GM12878 (cell line): ENCODE measurements around the gene SKP2. TPM values are rescaled to one million over a fixed set of nuclear protein-coding genes. Genes with fewer than 3 reads are reported as not detected.

Source experiments
- ATAC-seq: fragments of 200-7000 bp; cut with Tn5 transposase; 3 replicates; pipeline ENCODE4 v1.9.1; 2020; ENCODE audit warnings: mild to moderate bottlenecking, moderate library complexity
- BruUV-seq: library from RNA; stranded (reverse); fragments of 400-500 nt; replicated peaks from 2 replicates; lab custom pipeline; 2021; lab: Mats Ljungman, UMichigan
- CTCF ChIA-PET: fragments of 300-600 bp; sonication (Branson Sonifier 250); formaldehyde crosslinking; extraction: SDS; loops from one replicate; lab custom pipeline; 2021; ENCODE audit warnings: inconsistent platforms; lab: Yijun Ruan, JAX
- POLR2A ChIA-PET: fragments of 350-600 bp; formaldehyde crosslinking; extraction: SDS; loops from one replicate; lab custom pipeline; 2021; ENCODE audit warnings: inconsistent platforms; lab: Charles Lee
- RAD21 ChIA-PET: fragments of 300-600 bp; sonication (Branson Sonifier 250); formaldehyde crosslinking; loops from one replicate; lab custom pipeline; 2023; ENCODE audit warnings: antibody characterized with exemption; ENCODE audit not compliant: unreplicated experiment; lab: Charles Lee
- SMC1A ChIA-PET: fragments of 300-600 bp; sonication (Branson Sonifier 250); formaldehyde crosslinking; loops from one replicate; lab custom pipeline; 2023; ENCODE audit not compliant: unreplicated experiment, uncharacterized antibody; lab: Charles Lee
- DNase-seq: peaks from one replicate; pipeline ENCODE4 v3.0.0-alpha.2; 2011; ENCODE audit warnings: low read depth, low spot score
- FAIRE-seq: peaks from 3 replicates; lab custom pipeline; 2011; peaks lifted over from hg19 to GRCh38; lab: Jason Lieb, UNC
- H2AFZ ChIP-seq: 2 replicates; pipeline ENCODE4 v1.6.0; 2011; ENCODE audit warnings: low read depth, low read length, control low read depth; ENCODE audit not compliant: control insufficient read depth
- H3K27ac ChIP-seq: 2 replicates; pipeline ENCODE4 v1.5.1; 2011; ENCODE audit warnings: control low read depth; ENCODE audit not compliant: control insufficient read depth, insufficient read depth
- H3K27me3 ChIP-seq, 2 experiments: replicated peaks in 1 of 2; 2 replicates each; pipeline versions ENCODE4 v1.6.0 to v1.6.1; 2011; ENCODE audit warnings: low read length in 1 of 2; ENCODE audit not compliant: control insufficient read depth in 2 of 2, insufficient read depth in 2 of 2
- H3K36me3 ChIP-seq, 2 experiments: 2 replicates each; pipeline ENCODE4 v1.5.1; 2011; ENCODE audit warnings: low read length in 1 of 2; ENCODE audit not compliant: control insufficient read depth in 2 of 2, insufficient read depth in 2 of 2
- H3K4me1 ChIP-seq: 2 replicates; pipeline ENCODE4 v1.6.1; 2011; ENCODE audit warnings: mild to moderate bottlenecking, low read length, moderate library complexity, mixed read lengths; ENCODE audit not compliant: control insufficient read depth, insufficient read depth
- H3K4me2 ChIP-seq: 2 replicates; pipeline ENCODE4 v1.6.0; 2011; ENCODE audit warnings: control low read depth; ENCODE audit not compliant: control insufficient read depth, insufficient read depth
- H3K4me3 ChIP-seq: fragments of 200-600 bp; sonication (generic); 2 replicates; pipeline ENCODE4 v1.5.1; 2016
- H3K79me2 ChIP-seq: 2 replicates; pipeline ENCODE4 v1.6.0; 2011; ENCODE audit warnings: low read length; ENCODE audit not compliant: control insufficient read depth, insufficient read depth
- H3K9ac ChIP-seq: 2 replicates; pipeline ENCODE4 v1.8.0; 2011; ENCODE audit warnings: low read length, control low read depth, mixed read lengths; ENCODE audit not compliant: control insufficient read depth, insufficient read depth
- H3K9me3 ChIP-seq: replicated peaks from 3 replicates; pipeline ENCODE4 v1.5.1; 2011; ENCODE audit warnings: mild to moderate bottlenecking, low read length; ENCODE audit not compliant: control insufficient read depth, insufficient read depth
- H4K20me1 ChIP-seq: 2 replicates; pipeline ENCODE4 v1.6.0; 2011; ENCODE audit not compliant: control insufficient read depth, insufficient read depth
- NBN ChIP-seq: fragments of 450-650 bp; IDR thresholded peaks from 2 replicates; pipeline ENCODE4 v1.6.1; 2016
- WGBS: methylation state at CpG from one replicate; pipeline ENCODE4 v1.1.6; 2016; ENCODE audit warnings: low lambda C conversion rate; ENCODE audit not compliant: insufficient replicate concordance, insufficient coverage; ENCODE audit errors: missing lambda C conversion rate; 5-methylcytosine and 5-hydroxymethylcytosine counted together
- in situ Hi-C: fragments of 300-500 bp; cut with MboI; formaldehyde crosslinking; loops from 9 replicates; pipeline ENCODE4 v1.14.3; 2018; ENCODE audit warnings: mixed read lengths
- intact Hi-C: fragments of 100-400 bp; cut with micrococcal nuclease; formaldehyde crosslinking; loops from one replicate; pipeline ENCODE4 v1.14.2; 2022; ENCODE audit not compliant: unreplicated experiment
- polyA plus RNA-seq, 11 experiments: library from polyadenylated mRNA; depleted of rRNA in 4 of 11; unstranded in 6 of 11; stranded (reverse) in 5 of 11; fragments of >200 nt; fragmentation: Nextera tagmentation in 4 of 11; fragmentation: Illumina TruSeq in 1 of 11; extraction: Ambion mirVana in 4 of 11; extraction: Trizol in 1 of 11; gene quantifications; 1 replicate in 1 of 11; 2 replicates in 10 of 11; pipeline versions ENCODE4 v1.2.1 to v1.2.3, GENCODE V29; 2011 to 2016; ENCODE audit warnings: inconsistent platforms in 2 of 11, missing spikeins in 2 of 11, low read depth in 1 of 11
- total RNA-seq, 4 experiments: library from RNA; depleted of rRNA in 3 of 4; stranded (reverse); fragments of >200 nt in 3 of 4; fragmentation: Illumina TruSeq in 1 of 4; extraction: Trizol in 1 of 4; gene quantifications; 2 replicates each; pipeline versions ENCODE4 v1.2.1 to v1.2.3, GENCODE V29; 2013 to 2021
- TF ChIP-seq, protein P1 (sequence below): fragments of 450-650 bp; IDR thresholded peaks from 2 replicates; pipeline ENCODE4 v1.6.1; 2016; ENCODE audit warnings: mild to moderate bottlenecking, moderate library complexity, borderline replicate concordance
- TF ChIP-seq, protein P2 (sequence below): fragments of 450-650 bp; formaldehyde crosslinking; IDR thresholded peaks from 2 replicates; pipeline ENCODE4 v1.4.0; 2020; ENCODE audit warnings: mild to moderate bottlenecking, moderate library complexity

The SKP2 gene
- total and polyA plus RNA-seq, 10 of the 15 experiments (the other 5 are each of a cell fraction or from before 2014, with no cell fraction given), result 13.9 to 50.8 (median 36.9) TPM

DNA sequence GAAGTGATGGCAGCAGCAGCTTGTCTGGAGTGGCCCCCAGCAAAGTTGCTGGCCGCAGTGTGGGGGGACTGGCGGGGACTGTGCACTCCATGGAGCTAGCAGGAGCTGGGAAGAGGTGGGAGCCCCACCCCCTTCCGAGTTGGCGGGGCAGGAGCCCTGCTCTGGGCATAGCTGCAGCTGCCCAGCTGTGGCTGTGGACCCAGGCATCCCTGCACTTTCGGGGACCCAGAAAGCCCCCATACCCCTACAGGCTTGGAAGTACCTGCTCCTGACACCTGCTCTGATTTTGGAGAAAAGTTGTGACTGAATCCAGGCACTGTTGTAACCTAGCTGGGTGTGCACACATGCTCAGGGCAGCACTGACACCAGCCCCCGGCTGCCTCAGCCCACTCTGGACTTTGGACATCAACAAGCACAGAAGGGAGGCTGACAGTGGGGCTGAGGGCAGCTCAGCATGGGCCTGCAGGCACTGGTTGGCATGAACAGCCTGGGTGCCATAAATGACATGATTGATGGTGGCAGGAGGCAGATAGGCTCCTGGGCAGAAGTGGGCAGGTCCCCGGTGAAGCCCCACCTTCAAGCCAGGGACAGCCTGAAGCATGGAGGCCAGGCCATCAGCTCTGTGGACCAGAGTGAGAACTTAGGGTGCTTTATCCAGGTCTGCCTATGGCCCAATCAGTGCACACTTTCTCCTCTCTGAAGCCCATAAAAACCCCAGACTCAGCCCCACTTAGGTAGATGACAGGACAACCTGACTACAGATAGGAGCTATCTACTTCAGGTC lies 12.8 kb upstream of the SKP2 start:
- 96% methylated on average over 7 of the region's 7 CpGs for WGBS
- H2AFZ ChIP-seq, result no peak overlapping the region
- H3K4me3 ChIP-seq, result no peak overlapping the region
- H3K4me2 ChIP-seq, result no peak overlapping the region
- H3K36me3 ChIP-seq, result peaks cover 6 to 14% of the 10 kb centered on the region in 2 experiments; a peak in 3 of 4 replicates
- no peaks in the 10 kb centered on the region for H3K4me1 ChIP-seq
- RAD21 ChIA-PET, result no interaction called here
- no peaks in the 10 kb centered on the region for H3K27me3 ChIP-seq
- no TSS peak for BruUV-seq
- H3K9ac ChIP-seq, result no peak overlapping the region
- in situ Hi-C loops (no loop called here), intact Hi-C loops (no loop called here)
- no peak overlapping the region for H3K27ac ChIP-seq
- SMC1A ChIA-PET, result interaction anchor here (1.2 kb wide), 2 partner anchors 12 kb away, joined by 3 read pairs; partner anchors contain the start of gene LMBRD2
- no peaks in the 10 kb centered on the region for H4K20me1 ChIP-seq
- DNase-seq, result no peak
- CTCF ChIA-PET, result interaction anchor here (0.5 kb wide), 1 partner anchor 1021 kb away, joined by 4 read pairs; no protein-coding TSS in a partner anchor
- no peak for ATAC-seq
- H3K79me2 ChIP-seq, result no peaks in the 10 kb centered on the region
- H3K9me3 ChIP-seq, result peaks cover 12% of the 10 kb centered on the region; the same call in 1 of the 3 replicates
- POLR2A ChIA-PET, result no interaction called here
- TF ChIP-seq NBN, result no peak
- TF ChIP-seq, protein P1, sequence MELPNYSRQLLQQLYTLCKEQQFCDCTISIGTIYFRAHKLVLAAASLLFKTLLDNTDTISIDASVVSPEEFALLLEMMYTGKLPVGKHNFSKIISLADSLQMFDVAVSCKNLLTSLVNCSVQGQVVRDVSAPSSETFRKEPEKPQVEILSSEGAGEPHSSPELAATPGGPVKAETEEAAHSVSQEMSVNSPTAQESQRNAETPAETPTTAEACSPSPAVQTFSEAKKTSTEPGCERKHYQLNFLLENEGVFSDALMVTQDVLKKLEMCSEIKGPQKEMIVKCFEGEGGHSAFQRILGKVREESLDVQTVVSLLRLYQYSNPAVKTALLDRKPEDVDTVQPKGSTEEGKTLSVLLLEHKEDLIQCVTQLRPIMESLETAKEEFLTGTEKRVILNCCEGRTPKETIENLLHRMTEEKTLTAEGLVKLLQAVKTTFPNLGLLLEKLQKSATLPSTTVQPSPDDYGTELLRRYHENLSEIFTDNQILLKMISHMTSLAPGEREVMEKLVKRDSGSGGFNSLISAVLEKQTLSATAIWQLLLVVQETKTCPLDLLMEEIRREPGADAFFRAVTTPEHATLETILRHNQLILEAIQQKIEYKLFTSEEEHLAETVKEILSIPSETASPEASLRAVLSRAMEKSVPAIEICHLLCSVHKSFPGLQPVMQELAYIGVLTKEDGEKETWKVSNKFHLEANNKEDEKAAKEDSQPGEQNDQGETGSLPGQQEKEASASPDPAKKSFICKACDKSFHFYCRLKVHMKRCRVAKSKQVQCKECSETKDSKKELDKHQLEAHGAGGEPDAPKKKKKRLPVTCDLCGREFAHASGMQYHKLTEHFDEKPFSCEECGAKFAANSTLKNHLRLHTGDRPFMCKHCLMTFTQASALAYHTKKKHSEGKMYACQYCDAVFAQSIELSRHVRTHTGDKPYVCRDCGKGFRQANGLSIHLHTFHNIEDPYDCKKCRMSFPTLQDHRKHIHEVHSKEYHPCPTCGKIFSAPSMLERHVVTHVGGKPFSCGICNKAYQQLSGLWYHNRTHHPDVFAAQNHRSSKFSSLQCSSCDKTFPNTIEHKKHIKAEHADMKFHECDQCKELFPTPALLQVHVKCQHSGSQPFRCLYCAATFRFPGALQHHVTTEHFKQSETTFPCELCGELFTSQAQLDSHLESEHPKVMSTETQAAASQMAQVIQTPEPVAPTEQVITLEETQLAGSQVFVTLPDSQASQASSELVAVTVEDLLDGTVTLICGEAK, result no peak
- TF ChIP-seq, protein P2, sequence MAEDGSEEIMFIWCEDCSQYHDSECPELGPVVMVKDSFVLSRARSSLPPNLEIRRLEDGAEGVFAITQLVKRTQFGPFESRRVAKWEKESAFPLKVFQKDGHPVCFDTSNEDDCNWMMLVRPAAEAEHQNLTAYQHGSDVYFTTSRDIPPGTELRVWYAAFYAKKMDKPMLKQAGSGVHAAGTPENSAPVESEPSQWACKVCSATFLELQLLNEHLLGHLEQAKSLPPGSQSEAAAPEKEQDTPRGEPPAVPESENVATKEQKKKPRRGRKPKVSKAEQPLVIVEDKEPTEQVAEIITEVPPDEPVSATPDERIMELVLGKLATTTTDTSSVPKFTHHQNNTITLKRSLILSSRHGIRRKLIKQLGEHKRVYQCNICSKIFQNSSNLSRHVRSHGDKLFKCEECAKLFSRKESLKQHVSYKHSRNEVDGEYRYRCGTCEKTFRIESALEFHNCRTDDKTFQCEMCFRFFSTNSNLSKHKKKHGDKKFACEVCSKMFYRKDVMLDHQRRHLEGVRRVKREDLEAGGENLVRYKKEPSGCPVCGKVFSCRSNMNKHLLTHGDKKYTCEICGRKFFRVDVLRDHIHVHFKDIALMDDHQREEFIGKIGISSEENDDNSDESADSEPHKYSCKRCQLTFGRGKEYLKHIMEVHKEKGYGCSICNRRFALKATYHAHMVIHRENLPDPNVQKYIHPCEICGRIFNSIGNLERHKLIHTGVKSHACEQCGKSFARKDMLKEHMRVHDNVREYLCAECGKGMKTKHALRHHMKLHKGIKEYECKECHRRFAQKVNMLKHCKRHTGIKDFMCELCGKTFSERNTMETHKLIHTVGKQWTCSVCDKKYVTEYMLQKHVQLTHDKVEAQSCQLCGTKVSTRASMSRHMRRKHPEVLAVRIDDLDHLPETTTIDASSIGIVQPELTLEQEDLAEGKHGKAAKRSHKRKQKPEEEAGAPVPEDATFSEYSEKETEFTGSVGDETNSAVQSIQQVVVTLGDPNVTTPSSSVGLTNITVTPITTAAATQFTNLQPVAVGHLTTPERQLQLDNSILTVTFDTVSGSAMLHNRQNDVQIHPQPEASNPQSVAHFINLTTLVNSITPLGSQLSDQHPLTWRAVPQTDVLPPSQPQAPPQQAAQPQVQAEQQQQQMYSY (CRISPR knock-in tag), result no peak
- FAIRE-seq, result no peak
